HG03460 (cell line): ENCODE data around the gene TAF4B.
"Not testable (repeated sequence)": the region's sequence is repeated elsewhere in the genome, so short reads cannot be mapped to it uniquely, and the experiment has no call there.

Experiments
- ATAC-seq: cut with Tn5 transposase; IDR thresholded peaks from one replicate; pipeline ENCODE4 v1.9.1; 2021; ENCODE audit not compliant: unreplicated experiment

The TAF4B gene

DNA sequence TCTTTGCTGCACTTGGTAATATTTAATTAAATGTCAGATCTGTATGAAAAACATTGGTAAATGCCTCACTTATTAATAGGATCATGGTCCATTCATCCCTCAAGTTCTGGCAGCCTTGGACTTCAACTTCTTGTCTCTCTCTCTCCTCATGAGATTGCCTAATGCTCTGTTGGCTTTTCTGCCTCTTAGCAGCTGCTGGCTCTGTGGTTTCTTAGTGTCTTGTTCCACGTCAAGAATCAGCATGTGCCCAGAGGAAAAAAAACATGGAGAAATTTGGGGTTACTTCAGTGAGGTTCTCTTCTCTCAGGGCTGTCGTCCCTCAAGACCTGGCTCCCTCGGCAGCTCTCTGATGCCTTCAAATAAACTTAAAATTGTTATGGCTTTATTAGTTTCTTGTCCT, 75.4 kb downstream of the TAF4B start:
- no peak for ATAC-seq

DNA sequence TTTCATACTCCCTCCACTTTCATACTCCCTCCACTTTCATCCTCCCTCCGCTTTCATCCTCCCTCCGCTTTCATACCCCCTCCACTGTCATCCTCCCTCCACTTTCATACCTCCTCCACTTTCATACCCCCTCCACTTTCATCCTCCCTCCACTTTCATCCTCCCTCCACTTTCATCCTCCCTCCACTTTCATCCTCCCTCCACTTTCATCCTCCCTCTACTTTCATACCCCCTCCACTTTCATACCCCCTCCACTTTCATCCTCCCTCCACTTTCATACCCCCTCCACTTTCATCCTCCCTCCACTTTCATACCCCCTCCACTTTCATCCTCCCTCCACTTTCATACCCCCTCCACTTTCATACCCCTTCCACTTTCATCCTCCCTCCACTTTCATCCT, 77.0 kb downstream of the TAF4B start:
- ATAC-seq = not testable (repeated sequence)

DNA sequence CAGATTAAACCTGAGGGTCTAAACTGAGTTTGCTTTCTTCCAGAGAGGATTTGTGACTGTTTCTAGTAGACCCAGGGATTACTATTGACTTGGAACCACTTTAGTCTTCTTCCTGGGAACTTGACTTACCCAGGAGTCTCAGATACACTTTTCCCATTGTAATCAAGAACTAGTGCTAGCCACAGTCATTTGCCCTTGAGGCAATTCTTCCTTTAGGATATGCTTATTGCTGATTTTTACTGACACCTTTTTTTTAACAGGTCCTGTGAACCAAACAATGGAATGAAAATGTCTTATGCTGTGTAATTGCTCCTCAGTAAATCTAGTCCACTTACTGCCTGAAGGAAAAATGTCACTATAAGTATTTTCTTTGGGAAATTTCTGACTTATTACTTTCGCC, 78.3 kb downstream of the TAF4B start:
- no peak for ATAC-seq

DNA sequence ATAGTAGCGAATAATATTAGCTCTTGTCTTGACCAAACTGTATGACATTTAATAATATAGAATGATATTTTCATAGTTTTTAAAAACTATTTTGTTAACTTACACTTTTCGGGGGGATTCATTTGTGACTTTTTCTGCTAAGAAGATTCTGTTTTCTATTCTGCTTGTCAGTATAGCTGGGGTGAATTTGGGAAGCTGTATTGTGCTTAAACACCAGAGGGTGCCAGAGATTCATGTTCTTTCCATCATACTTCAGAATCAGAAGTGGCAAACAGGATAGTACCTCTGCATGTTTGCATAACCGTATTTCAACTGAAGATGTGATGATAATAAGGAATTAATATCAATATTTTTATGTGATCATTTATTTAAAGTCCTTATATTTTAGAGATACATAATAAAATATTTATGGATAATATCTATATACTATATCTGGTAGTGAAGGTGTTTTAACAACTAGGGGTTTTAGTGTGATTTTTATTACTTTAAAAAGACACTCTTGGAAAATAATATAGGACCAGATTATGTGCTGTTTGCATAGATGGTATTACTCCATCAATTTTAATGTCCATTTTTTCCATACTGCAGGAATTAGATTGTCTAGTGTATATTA, 81.0 kb downstream of the TAF4B start:
- ATAC-seq = no peak

DNA sequence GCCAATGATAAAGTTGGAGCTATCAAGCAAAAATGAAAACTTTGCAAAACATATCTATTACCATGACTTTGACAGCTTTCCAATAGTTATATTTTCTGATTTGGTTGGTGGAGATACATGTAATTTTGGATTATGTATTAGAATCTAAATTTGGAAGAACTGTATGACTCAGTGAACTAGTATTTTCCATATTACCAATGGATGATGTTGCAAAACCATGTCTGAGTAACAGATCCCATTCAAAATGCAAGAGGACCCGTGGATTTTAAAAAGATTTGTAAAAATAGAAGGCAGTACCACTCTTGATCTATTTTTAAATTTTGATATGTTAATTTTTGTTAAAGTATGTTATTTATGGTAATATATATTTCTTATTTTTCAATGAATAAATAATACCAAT, 83.0 kb downstream of the TAF4B start:
- no peak for ATAC-seq

DNA sequence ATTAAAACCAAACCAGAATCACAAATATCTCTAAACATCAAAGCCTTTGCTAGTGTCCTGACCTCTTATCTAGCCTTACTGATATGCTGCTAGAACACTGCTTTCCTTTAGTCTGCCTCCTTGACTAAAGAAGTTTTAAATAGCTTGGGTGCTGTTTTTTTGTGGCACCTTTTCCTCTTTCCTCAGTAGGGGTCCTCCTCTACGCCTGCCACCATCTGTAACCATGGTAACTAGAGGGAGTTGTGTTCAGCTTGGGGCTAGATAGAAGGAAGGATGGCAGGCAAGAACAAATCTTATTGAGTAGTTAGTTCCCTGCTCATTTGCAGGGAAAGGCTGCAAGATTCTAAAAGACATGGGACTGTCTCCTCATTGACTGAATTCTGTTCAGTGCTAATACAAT, 86.0 kb downstream of the TAF4B start:
- no peak for ATAC-seq

DNA sequence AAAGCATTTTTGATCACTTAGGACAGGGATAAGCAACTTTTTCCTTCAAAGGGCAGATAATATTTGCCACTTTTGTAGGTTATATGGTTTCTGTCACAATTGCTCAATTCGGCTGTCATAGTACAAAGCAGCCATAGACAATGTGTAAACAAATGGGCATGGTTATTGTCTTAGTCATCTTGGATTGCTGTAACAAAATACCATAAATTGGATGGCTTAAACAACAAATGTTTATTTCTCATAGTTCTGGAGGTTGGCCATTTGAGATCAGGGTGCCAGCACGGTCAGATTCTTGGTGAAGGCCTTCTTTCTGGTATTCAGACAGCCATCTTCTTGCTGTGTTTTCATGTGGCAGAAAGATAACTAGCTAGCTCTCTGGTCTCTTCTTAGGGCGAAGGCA, 91.2 kb downstream of the TAF4B start:
- no peak for ATAC-seq

DNA sequence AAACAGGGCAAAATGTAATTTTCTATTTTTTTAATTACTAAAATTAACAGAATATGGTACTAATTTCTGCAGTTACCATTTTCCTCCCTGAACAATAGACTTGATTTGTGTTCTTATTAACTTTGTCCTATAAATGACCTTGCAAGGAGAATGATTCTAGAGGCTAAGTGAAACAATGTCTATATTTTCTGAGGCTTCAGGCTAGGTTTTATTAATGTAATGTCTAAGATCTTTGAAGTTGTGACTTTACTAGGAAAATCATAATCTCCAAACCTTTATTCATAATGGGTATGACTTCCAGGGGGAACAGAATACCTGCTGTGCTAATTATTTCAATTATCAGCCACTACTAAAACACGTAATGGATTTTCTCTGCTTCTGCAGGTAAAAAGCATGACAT, 94.4 kb downstream of the TAF4B start:
- no peak for ATAC-seq

DNA sequence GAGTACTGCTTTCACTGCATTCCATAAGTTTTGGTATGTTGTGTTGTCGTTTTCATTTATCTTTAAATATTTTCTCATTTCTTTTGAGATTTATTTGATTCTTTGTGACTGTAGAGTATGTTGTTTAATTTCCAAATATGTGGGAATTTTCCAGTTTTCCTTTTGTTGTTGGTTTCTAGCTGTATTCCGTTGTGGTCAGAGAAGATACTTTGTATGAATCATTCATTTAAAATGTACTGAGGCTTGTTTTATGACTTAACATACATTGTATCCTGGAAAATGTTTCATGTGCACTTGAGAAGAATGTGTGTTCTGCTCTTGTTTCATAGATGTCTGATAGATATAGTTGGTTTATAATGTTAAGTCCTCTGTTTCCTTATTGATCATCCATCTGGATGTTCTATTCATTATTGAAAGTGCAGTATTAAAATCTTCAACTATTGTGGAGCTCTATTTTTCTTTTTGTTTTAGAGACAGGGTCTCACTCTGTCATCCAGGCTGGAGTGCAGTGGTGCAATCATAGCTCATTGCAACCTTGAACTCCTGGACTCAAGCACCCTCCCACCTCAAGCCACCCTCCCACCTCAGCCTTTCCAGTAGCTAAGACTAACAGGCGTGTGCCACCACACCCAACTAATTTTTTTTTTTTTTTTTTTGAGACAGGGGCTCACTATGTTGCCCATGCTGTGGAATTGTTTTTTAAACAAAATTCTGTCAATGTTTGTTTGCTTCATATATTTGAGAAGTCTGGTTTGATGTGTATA, 96.8 kb downstream of the TAF4B start:
- no peak for ATAC-seq

DNA sequence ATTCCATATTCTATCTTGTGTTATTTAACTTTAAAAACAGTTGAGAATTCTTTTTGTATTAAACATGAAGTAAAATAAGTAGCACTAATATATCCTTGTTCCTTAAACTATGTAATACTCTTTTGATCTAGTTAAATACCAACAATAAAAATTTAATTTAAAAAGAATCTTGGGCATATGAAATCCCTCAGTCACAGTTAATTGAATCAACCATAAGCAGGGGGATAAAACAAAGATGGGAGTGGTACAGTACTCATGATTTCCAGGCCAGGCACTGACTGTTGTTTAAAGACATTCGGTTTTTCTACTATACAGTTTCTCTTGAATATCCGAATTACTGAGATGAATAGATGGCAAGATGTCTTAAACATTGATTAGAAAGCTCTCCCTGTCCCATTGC, 99.5 kb downstream of the TAF4B start:
- no peak for ATAC-seq

DNA sequence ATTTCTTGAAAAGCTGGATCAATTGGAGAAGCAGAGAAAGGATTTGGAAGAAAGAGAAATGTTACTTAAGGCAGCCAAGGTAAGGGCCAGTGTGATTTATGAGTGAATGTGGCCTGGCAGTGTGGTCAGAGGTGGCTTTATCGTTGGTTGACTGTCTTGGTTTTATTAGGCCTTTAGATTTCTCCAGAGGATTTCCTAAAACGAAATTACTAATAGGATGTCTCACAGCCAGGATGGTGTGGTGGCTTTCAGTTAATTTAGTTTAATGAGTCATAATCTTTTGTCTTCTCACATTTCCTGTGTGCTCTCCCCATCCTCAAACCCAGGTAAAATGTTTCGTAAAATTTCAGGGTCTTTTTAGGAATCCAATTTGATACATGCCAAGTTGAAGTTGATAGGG, 100.8 kb downstream of the TAF4B start:
- ATAC-seq = no peak

DNA sequence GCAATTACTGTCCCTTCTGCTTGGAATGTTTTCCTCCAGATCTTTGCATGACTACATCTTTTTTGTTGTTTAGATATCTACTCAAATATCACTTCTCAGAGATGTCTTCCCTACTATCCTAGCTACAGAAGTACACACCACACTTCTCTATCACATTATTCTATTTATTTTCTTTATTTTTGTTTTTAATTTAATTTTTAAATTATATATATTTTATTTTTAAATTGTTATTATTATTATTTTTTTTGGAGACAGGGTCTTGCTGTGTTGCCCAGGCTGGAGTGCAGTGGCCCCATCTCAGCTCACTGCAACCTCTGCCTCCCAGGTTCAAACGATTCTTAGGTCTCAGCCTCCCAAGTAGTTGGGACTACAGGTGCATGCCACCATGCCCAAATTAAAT, 106.7 kb downstream of the TAF4B start:
- ATAC-seq = no peak

DNA sequence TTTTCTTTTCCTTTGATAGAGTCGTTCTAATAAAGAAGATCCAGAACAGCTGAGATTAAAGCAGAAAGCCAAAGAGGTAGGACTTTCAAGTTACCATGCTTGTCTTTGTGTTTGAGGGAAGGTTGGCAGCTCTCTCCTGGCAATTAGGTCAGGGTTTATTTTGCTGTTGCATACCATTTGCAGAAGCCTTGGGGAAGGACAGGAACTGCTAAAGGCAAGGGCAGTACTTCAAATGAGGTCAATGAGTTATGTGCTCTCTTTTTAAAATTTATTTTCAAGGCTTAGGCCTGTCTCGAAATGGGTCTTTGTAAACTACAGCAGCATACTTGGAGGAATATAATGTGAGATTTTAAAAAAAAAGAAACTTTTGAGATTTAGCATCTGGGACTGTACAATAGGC, 108.9 kb downstream of the TAF4B start:
- ATAC-seq = no peak

DNA sequence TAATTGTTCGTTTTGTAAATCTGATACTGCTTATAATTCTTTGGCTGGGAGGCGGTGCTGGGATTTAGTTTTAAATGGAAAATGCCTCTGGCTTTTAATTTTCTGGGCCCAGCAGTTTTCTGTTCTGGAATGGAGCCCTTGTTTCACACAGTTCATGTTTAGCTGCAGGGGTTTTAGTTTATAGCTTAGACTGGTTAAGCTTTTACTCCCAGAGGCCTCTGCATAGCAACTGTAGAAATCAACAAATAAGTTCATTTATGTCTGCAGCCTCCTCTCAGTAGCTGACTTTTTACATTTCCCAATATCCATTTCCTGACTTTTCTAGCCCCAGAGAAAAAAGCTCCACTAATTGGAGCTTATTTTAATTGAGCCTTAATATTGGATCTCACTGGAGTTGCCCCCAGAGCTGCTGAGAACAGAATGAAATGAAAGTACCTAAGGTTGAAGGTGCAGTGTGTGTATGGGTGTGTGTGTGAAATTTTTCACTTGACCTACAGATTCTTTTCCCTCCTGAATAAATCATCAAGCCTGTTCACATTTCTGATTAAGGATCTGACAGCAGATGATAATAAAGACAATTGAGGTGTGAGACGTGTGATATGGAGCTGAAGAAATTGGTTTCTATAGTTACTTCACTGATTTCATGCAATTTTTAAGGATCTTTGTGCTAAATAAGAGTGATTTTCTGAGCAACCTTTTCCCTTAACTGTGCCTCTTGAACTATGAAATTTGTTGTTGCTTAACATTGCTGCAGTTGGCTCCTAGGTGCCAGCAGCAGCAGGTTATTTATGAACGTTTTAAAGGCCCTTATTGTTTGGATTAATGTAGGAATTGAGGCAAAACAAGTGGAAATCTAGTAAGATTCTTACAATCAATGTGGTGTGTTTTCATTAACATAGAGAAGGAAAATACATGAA, 109.6 kb downstream of the TAF4B start:
- no peak for ATAC-seq

DNA sequence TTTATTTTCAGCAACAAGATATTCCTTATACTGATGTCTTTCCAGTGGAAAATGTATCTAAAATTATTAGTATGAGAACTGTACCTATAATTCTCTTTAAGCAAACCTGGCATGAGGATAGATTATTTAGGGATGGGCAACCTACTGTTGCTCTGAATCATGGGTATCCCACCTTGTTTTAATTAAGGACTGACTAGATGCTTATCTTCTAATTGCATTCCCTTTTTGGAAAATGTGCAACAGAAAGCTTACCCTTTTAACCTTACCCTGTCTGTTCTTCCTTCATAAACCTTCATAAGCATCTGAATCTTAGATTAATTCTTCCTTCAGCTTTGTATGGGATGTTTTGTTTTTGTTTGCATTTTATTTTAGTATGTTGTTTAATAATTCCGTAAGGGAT, 110.3 kb downstream of the TAF4B start:
- no peak for ATAC-seq

DNA sequence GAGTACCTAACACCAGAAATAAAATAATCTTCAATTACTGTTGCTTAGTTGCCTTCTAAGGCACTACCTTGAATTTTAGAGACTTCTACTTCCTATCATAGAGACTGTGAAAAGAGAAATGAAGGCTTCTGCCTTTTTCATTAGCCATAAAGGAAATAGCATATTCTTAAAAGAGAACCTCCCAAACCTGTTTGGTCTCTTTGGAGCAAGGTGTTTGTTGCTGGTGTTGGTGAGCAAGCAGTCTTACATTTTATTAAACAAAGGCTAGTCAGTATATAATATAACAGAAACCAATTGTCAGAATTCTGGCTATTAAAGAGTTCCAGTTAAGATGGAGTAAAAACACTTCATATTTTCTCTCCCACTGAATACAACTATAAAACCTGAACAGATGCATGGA, 116.4 kb downstream of the TAF4B start:
- ATAC-seq = no peak

DNA sequence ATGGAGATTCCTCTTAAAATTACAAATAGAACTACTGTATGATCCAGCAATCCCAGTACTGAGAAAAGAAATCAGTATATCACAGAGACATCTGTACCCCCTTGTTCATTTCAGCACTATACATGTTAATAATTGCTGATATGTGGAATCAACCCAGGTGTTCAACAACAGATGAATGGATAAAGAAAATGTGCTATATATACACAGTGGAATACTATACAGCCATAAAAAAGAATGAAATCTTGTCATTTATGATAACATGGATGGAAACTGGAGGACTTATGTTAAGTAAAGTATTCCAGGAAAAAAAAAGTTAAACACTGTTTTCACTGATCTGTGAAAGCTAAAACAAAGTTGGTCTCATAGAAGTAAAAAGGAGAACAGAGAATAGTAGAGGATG, 124.7 kb downstream of the TAF4B start:
- no peak for ATAC-seq

DNA sequence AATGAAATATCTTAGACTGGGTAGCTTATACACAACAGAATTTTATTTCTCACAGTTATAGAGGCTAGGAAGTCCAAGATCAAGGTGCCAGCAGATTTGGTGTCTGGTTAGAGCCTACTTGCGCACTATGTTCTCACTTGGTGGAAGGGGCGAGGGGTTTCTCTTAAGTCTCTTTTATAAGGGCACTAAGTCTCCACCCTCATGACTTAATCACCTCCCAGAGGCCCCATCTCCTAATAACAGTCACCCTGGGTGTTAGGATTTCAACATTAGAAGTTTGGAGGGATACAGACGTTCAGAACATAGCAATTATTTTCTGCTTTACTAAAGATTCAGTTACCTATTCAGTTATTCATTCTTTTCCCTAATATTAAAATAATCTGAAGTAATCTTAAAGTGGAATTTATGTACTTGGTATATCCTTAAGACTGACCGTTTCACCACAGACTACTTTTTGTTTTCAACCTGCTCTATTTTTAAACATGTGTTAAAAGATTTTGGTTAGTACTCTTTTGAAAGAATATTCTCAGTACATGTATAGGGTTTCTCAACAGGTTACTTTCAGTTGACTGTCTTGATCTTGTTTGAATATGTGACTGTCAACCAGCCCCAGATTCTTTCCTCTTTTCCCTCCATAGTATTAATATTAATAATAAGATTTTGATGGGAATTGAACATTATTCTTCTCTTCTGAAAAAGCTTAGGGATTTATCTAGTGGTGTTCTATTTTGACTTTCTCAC, 130.0 kb downstream of the TAF4B start:
- ATAC-seq = no peak

DNA sequence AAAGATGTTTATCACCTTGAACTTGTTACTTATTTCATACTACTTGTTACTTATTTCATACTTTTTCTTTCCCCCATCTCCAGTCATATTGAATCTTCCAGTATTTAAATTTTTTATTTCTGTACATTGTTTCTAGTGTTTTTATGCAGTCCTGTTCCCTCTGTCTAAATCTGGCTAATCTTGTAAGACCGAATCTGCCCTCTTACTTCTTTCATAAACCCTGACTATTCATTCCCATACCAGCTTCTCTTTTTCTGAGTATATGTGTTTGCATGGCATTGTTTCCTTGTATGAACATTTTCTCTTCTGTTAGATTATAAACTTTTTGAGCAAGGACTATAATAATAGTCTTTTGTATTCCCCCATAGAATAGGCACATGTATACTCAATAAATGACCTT, 131.7 kb downstream of the TAF4B start:
- no peak for ATAC-seq

DNA sequence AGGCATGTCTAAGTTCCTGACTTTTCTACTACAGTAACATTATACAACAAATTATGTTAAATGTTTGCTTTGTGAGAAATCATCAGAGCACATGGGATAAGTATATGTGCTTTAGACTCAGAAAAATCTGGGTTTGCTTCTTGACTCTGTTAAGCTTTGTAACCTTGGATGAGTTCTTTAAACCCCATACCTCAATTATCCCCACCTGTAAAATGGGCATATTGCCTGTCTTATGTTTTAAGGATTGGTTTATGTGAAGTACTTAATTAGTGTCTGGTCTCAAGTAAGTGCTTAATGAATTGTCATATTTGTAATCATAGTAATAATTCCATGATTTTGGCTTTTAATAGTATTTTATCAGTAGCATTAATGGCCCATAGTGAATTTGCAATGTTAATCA, 135.8 kb downstream of the TAF4B start:
- ATAC-seq = no peak

DNA sequence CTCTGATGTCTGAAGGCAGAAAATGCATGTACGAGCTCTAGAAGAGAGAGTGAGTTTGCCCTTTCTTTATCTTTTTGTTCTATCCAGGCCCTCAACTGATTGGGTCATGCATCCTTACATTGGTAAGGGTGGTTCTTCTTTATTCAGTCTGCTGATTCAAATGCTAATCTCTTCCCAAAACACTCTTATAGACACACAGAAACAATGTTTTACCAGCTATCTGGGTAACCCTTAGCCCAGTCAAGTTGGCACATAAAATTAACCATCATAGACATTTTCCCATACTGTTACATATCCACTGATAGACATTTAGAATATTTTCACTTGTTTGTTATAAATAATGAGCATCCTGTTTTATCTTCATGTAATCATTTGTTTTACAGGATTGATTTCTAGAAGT, 141.2 kb downstream of the TAF4B start:
- ATAC-seq = no peak
